AG10803 (cell line): ENCODE data around the gene GIPC2.

Experiments used
- DNase-seq: peaks from one replicate; pipeline ENCODE4 v3.0.0; 2010; ENCODE audit warnings: low read depth
- H3K4me3 ChIP-seq: 2 replicates; pipeline ENCODE4 v1.5.1; 2011; ENCODE audit warnings: mild to moderate bottlenecking, low read length, control low read depth
- TF ChIP-seq, protein P1 (sequence below): conservative IDR thresholded peaks from 2 replicates; pipeline ENCODE4 v1.5.1; 2011; ENCODE audit warnings: mild to moderate bottlenecking, low read length, control low read depth, inconsistent platforms

GIPC2 gene

DNA sequence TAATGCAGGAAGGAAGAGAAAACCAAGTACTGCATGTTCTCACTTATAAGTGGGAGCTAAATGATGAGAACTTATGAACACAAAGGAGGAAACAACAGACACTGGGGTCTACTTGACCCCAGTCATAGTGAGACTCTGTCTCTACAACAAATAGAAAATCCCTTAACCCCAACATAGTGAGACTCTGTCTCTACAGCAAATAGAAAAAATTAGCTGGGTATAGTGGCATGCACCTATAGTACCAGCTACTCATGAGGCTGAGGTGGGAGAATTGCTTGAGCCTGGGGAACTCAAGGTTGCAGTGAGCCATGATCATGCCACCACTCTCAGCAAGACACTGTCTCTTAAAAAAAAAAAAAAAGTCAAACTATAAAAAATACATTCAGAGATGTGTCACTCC, 42.7 kb downstream of the GIPC2 start:
- H3K4me3 ChIP-seq = no peak overlapping the region
- TF ChIP-seq, protein P1, sequence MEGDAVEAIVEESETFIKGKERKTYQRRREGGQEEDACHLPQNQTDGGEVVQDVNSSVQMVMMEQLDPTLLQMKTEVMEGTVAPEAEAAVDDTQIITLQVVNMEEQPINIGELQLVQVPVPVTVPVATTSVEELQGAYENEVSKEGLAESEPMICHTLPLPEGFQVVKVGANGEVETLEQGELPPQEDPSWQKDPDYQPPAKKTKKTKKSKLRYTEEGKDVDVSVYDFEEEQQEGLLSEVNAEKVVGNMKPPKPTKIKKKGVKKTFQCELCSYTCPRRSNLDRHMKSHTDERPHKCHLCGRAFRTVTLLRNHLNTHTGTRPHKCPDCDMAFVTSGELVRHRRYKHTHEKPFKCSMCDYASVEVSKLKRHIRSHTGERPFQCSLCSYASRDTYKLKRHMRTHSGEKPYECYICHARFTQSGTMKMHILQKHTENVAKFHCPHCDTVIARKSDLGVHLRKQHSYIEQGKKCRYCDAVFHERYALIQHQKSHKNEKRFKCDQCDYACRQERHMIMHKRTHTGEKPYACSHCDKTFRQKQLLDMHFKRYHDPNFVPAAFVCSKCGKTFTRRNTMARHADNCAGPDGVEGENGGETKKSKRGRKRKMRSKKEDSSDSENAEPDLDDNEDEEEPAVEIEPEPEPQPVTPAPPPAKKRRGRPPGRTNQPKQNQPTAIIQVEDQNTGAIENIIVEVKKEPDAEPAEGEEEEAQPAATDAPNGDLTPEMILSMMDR = no peak
- DNase-seq = no peak

DNA sequence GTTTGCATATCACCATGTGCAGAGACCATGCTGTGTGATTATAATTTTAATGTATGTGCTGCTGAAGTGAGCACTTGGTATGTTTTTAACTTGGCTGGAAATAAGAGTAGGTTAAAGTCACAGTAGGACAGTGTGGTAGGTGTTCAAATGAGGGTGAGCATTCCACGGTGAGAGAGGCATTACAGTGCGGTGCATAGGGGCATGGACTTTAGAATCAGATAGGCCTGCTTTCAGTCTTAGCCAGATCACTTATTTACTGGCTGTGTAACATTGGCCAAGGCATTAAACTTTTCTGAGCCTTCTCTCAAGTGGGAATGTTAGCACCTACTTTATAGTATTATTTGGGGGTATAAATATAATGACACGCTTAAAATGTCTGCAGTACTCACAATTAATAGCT, 43.2 kb downstream of the GIPC2 start:
- no peak overlapping the region for H3K4me3 ChIP-seq
- DNase-seq = no peak
- TF ChIP-seq, protein P1 = no peak

DNA sequence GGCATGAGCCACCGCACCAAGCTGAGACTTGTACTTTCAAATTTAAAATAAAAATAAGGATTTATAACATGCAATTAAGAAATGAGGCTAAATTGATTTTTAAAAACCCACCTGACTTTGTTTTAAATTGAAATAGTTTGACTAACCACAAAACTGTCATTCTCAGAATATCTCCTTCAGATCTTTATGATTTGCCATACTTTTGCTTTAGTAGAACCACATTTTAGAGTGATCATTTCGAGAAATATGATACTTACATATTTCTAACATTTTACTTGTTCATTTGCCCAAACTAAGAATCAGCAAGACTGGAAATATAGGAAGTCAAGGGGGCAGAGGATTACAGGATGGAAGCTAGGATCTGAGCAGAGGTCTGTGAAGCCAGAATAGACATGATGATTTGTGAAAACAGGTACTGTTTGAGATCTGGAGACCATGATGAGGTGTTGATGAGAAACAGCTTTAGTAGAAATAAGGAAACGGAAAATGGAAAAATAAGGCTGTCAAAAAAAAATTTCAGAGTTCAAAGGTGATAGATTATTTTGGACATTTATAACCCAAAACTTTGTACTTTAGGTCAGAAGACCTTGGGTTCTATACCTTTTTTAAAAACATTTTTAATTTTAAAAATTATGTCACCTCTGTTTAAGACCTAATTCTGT, 44.8 kb downstream of the GIPC2 start:
- H3K4me3 ChIP-seq = no peak overlapping the region
- TF ChIP-seq, protein P1 = no peak

DNA sequence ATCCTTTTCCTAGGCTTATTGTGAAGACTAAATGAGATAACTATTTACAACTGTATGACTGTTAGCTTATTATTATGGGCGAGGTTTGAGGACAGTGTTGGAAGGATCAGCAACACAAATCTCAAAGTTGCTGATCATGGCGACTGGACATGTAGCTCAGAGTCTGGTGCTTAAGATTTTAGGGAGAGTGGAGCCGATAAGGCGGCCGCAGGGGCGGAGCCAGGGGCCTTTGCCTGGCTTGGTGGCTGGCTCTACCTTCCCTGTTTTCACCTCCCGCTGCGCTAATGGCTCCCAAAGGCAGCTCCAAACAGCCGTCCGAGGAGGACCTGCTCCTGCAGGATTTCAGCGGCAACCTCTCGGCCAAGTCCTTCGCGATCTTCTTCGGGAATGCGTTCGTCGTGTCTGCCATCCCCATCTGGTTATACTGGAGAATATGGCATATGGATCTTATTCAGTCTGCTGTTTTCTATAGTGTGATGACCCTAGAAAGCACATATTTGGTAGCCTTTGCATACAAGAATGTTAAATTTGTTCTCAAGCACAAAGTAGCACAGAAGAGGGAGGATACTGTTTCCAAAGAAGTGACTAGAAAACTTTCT, 45.5 kb downstream of the GIPC2 start:
- DNase-seq = no peak
- H3K4me3 ChIP-seq = no peak overlapping the region
- TF ChIP-seq, protein P1 = no peak

More for the DNA sequence above, 44.8 kb downstream of the GIPC2 start:
- DNase-seq = peak; percentile 31

DNA sequence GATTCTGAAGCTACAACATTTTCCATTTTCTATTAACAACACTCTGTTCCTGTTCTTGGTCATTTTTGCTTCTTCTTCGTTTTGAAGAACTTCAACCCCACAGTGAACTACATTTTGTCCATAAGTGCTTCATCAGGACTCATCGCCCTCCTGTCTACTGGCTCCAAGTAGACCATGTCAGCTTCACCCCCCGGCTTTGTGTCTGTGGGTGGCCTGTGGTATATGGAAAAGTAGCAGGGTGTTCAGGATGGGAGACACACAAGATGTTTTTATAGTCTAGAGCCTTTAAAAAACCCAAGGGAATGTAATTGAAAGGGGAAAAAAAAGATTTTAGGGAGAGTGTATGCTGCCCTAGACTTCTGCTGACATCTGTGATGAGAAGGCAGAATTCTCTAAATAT, 46.1 kb downstream of the GIPC2 start:
- H3K4me3 ChIP-seq = no peak overlapping the region
- DNase-seq = no peak
- TF ChIP-seq, protein P1 = no peak

DNA sequence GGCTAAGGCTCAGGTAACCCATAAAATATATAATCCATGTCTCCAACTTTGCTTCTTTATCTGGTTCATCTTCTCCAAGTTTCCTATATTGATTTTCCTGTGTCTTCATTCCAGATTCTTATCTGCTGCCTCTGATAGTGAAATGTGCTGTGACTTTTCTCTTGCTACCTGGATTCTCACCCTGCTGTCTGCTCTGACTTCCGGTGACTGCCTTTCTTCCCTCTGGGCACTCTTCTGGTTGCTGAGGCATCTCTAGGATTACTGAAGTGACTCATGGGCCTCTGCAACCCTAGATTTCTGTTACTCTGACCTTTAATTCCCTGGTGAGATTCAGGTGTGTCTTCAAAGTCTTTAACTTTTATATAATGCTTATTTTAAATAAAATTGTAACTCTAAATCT, 46.9 kb downstream of the GIPC2 start:
- DNase-seq = no peak
- TF ChIP-seq, protein P1 = no peak
- H3K4me3 ChIP-seq = no peak overlapping the region

DNA sequence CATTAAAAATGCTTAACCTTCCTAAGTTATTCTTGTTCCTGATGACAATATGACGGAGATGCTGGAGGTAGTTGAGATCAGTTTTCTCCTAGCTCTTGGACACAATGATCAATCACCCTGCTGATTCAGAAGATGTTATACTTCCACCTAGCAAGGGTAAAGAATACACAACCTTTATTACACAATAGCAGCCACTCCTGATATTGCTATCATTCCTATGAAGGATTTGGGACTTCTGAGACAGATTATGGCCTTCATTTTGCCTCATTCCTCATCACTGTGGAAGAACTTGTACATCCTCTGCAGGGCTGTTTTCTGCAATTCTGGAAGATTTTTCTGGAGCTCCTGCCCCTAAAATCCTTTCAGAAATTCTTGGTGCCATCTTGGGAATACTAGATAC, 47.8 kb downstream of the GIPC2 start:
- no peak overlapping the region for H3K4me3 ChIP-seq
- TF ChIP-seq, protein P1 = no peak
- no peak for DNase-seq
